ENCODE results near the gene RABL3. TPM values are rescaled to one million over a fixed set of nuclear protein-coding genes. Genes with fewer than 3 reads are reported as not detected.

RABL3 gene
- total RNA-seq, 1 donor from 2014 or later: 16.6 TPM

DNA sequence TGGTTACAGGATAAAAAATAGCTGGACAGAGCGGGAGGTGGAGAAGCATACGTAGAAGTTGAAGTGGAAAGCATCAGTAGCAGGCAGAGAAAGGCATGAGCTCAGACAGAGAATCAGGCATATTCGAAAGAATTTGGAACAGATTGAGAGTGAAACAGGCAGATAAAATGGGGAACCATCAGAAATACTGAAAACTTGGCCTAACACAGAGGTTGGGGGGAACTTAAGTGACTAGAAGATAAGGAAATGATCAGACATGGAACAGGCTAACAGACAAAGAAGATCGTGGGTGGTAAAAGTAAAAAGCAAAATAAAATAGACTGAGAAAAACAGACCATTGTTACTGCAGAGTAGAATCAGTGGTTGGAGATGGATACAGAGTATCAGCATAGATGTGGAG, 33.1 kb upstream of the RABL3 start:
- Histone ChIP-seq H3K4me3 (ENCODE audit: low read depth, low read length) (no peak overlapping the region), H3K36me3 (ENCODE audit: control insufficient read depth, insufficient read depth, low read length) (no peaks in the 10 kb centered on the region), H3K27me3 (ENCODE audit: control insufficient read depth, insufficient read depth, low read length) (no peaks in the 10 kb centered on the region)
- TF ChIP-seq, protein P1, sequence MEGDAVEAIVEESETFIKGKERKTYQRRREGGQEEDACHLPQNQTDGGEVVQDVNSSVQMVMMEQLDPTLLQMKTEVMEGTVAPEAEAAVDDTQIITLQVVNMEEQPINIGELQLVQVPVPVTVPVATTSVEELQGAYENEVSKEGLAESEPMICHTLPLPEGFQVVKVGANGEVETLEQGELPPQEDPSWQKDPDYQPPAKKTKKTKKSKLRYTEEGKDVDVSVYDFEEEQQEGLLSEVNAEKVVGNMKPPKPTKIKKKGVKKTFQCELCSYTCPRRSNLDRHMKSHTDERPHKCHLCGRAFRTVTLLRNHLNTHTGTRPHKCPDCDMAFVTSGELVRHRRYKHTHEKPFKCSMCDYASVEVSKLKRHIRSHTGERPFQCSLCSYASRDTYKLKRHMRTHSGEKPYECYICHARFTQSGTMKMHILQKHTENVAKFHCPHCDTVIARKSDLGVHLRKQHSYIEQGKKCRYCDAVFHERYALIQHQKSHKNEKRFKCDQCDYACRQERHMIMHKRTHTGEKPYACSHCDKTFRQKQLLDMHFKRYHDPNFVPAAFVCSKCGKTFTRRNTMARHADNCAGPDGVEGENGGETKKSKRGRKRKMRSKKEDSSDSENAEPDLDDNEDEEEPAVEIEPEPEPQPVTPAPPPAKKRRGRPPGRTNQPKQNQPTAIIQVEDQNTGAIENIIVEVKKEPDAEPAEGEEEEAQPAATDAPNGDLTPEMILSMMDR (IDR thresholded peaks at IDR 0.05; ENCODE audit: insufficient read depth, low read length, poor library complexity, severe bottlenecking): no peak
- no peak for DNase-seq (ENCODE audit: low read depth)

DNA sequence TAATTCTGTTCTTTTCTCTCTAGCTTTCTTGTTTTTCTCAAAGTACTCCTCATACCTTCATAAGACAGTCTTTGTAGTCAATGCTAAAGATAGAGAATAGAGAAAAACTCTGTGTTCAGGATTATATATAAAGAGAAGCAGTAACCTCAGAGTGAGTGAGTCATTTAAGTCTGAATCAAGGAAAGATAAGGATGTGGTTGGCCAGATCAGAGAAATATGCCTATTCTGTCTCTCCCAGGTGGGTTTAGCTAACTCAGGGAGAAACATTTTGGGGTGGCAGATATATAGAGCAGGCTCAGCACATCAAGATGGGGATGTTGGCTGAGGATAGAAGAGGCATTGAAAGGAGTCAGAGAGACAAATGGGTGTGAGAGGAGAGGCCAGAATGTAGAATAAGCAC, 31.6 kb upstream of the RABL3 start:
- no peak overlapping the region for H3K4me3 ChIP-seq (ENCODE audit: low read depth, low read length)
- no peak for DNase-seq (ENCODE audit: low read depth)
- no peaks in the 10 kb centered on the region for H3K36me3 ChIP-seq (ENCODE audit: control insufficient read depth, insufficient read depth, low read length)
- TF ChIP-seq, protein P1 (IDR thresholded peaks at IDR 0.05; ENCODE audit: insufficient read depth, low read length, poor library complexity, severe bottlenecking): no peak
- H3K27me3 ChIP-seq (ENCODE audit: control insufficient read depth, insufficient read depth, low read length): no peaks in the 10 kb centered on the region

DNA sequence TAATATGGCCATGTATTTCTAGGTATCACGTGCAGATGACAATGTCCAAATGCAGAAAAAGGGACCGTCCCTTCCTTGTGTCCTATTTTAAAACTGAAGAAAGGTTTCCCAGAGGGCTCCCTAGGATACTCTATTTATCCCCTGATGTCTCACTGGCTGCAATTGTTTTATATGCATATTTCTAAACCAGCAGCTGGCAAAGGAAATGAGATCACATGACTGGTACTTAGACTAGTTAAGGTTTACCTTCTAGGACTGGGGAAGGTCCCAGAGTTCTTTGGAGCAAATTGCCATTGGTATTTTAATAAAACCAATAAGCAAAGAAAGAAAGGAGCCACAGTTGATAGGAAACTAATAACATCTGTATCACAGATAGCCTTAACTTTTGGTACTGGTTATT, 29.8 kb upstream of the RABL3 start:
- TF ChIP-seq, protein P1 (IDR thresholded peaks at IDR 0.05; ENCODE audit: insufficient read depth, low read length, poor library complexity, severe bottlenecking): no peak
- DNase-seq (ENCODE audit: low read depth): no peak
- Histone ChIP-seq H3K4me3 (ENCODE audit: low read depth, low read length) (no peak overlapping the region), H3K36me3 (ENCODE audit: control insufficient read depth, insufficient read depth, low read length) (no peaks in the 10 kb centered on the region), H3K27me3 (ENCODE audit: control insufficient read depth, insufficient read depth, low read length) (no peaks in the 10 kb centered on the region)

DNA sequence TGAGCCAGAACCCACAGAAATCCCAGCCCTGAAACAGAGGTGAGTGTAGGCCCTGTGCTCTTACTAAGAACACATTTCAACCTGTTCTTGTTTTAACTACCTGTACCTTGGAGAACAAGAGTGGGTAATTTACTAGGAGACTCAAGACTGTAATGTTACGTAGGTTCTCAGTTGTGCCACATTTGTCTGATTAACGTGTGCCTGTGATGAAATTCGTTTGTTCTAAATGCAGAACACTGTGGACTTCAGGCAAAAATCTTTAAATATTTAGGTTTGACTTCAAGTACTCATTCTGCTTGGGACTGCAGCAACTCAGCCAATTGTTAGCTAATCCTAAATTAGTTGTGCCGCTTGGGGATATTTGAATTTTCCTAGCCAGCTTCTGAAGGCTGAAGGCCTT, 28.6 kb upstream of the RABL3 start:
- Histone ChIP-seq H3K27me3 (ENCODE audit: control insufficient read depth, insufficient read depth, low read length) (no peaks in the 10 kb centered on the region), H3K4me3 (ENCODE audit: low read depth, low read length) (no peak overlapping the region), H3K36me3 (ENCODE audit: control insufficient read depth, insufficient read depth, low read length) (no peaks in the 10 kb centered on the region)
- no peak for DNase-seq (ENCODE audit: low read depth)
- TF ChIP-seq, protein P1 (IDR thresholded peaks at IDR 0.05; ENCODE audit: insufficient read depth, low read length, poor library complexity, severe bottlenecking): no peak

DNA sequence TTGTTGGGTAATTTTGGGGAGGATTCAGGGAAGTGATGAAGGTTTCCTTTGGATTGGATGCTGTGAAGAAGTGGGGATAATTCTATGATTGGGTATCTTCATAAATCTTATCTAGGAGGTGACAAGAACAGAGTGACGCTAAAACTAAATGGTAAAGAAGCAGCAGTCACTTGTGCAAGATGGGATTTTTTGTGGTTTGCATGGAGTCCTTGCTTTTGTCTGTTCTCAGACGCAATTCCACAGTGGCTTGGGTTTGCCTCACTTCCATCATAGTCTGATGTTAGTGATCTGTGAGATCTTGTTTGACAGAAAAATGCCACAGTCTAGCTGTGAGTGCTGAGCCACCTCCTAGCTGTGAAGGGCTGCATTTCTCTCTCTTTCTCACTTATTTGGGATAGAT, 27.1 kb upstream of the RABL3 start:
- TF ChIP-seq, protein P1 (IDR thresholded peaks at IDR 0.05; ENCODE audit: insufficient read depth, low read length, poor library complexity, severe bottlenecking): no peak
- H3K36me3 ChIP-seq (ENCODE audit: control insufficient read depth, insufficient read depth, low read length): no peaks in the 10 kb centered on the region
- no peak overlapping the region for H3K4me3 ChIP-seq (ENCODE audit: low read depth, low read length)
- no peaks in the 10 kb centered on the region for H3K27me3 ChIP-seq (ENCODE audit: control insufficient read depth, insufficient read depth, low read length)
- DNase-seq (ENCODE audit: low read depth): no peak

DNA sequence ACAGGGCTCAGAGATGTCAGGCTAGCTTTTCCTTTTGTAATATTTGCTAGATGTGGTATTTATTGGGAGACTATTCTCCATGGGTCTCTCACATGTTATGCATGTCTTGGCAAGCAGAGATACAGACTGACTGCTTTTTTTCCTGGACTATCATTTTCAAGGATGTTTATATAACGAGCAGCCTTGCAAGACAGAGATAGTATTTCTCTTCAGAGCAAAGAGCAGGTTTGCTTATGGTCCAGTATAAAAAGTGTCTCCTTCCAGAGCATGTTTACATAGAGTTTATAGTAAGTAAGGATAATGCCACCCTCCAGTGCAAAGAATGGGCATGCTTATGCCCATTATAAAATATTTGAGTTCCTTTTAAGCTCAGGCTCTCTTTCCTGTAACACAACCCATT, 24.8 kb upstream of the RABL3 start:
- DNase-seq (ENCODE audit: low read depth): no peak

More for the DNA sequence above, 24.8 kb upstream of the RABL3 start:
- H3K27me3 ChIP-seq (ENCODE audit: control insufficient read depth, insufficient read depth, low read length): no peaks in the 10 kb centered on the region
- no peak overlapping the region for H3K4me3 ChIP-seq (ENCODE audit: low read depth, low read length)
- no peaks in the 10 kb centered on the region for H3K36me3 ChIP-seq (ENCODE audit: control insufficient read depth, insufficient read depth, low read length)
- TF ChIP-seq, protein P1 (IDR thresholded peaks at IDR 0.05; ENCODE audit: insufficient read depth, low read length, poor library complexity, severe bottlenecking): no peak

Data from kidney epithelial cell (primary cell).